HG03565 (cell line): Measurements from ENCODE around the gene SAV1.

Source experiments
- ATAC-seq: cut with Tn5 transposase; IDR thresholded peaks from one replicate; pipeline ENCODE4 v1.9.1; 2021; ENCODE audit warnings: mild to moderate bottlenecking, moderate library complexity; ENCODE audit not compliant: unreplicated experiment

Gene SAV1

GRCh38 chr14:50610465-50610864 lies 57.6 kb downstream of the SAV1 start:
- no peak for ATAC-seq

- ATAC-seq, result no peak
Measured at GRCh38 chr14:50608302-50608851, 59.7 kb downstream of the SAV1 start.

GRCh38 chr14:50607761-50608160 lies 60.3 kb downstream of the SAV1 start:
- no peak for ATAC-seq

GRCh38 chr14:50607181-50607580 lies 60.9 kb downstream of the SAV1 start:
- no peak for ATAC-seq

- ATAC-seq, result no peak
Measured at GRCh38 chr14:50606468-50606867, 61.6 kb downstream of the SAV1 start.

GRCh38 chr14:50605766-50606165 lies 62.3 kb downstream of the SAV1 start:
- no peak for ATAC-seq

GRCh38 chr14:50603565-50603964 lies 64.5 kb downstream of the SAV1 start:
- ATAC-seq, result no peak

- no peak for ATAC-seq
Measured at GRCh38 chr14:50602035-50602434, 66.1 kb downstream of the SAV1 start.

- ATAC-seq, result no peak
Measured at GRCh38 chr14:50601394-50601793, 66.7 kb downstream of the SAV1 start.

GRCh38 chr14:50600849-50601248 lies 67.3 kb downstream of the SAV1 start:
- ATAC-seq, result no peak

GRCh38 chr14:50599700-50600444 lies 68.2 kb downstream of the SAV1 start:
- ATAC-seq, result no peak

- ATAC-seq, result no peak
Measured at GRCh38 chr14:50598765-50599164, 69.3 kb downstream of the SAV1 start.

GRCh38 chr14:50594577-50595316 lies 73.4 kb downstream of the SAV1 start:
- no peak for ATAC-seq

- no peak for ATAC-seq
Measured at GRCh38 chr14:50590464-50590863, 77.6 kb downstream of the SAV1 start.
